GM21526 (cell line): ENCODE measurements around the gene L3MBTL3.

Source experiments
- ATAC-seq: cut with Tn5 transposase; IDR thresholded peaks from one replicate; pipeline ENCODE4 v1.9.1; 2021; ENCODE audit warnings: moderate library complexity; ENCODE audit not compliant: unreplicated experiment, low FRiP score

Gene L3MBTL3

DNA sequence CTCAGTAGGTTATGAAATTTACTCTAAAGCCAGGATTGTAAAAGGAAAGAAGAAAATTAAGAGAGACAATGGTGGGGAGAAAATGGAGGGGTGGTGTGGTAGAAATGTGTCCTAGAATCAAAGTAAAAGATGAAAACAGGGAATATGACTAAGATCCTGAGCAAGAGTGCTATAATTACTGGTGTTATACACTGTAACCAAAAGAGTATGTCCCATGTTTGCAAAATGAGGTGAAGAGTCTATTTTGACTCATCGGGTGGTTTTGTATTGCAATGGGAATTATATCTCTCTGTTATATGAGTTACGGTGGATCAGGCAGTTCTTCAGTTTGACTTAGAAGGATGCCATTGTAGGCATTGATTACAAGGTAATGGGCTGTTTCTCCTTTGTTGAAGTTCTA is 8.5 kb downstream of the L3MBTL3 start:
- no peak for ATAC-seq

DNA sequence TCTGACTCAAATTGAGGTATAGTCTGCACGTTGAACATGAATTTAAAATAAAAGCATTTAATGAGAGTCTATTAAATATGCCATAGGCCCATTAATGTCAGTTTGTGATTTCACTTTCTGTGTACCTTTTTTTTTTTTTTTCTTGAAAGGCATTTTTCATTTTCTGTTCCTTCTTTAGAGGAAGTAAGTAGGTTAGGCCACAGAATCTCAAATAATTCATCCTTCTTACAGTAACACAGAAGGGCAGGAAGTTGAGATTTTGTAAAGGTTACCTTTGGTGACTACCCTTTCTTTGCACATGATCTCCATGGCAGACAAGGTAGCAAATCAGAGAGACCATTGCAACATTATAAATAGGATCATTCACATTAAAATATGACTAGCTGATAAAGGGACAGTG is 9.6 kb downstream of the L3MBTL3 start:
- peak; percentile 88 for ATAC-seq

DNA sequence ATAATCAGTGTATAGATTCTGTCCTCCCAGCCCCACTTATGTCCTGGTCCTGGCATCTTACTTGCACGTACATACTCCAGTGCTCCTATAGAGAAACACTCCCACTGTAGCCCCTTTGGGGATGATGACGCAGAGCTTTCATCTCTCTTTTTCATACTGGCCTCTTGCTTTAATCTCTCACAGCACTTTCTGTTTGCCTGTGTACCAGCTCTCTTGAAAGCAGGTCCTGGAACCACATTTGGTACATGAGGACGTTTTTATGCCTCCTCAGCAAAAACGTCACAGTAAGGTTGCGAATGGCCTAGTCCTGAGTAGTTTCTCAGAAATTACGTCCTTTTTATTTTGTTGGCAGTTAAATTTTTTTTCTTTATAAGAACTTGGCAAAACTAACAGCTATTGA is 10.8 kb downstream of the L3MBTL3 start:
- ATAC-seq = no peak

DNA sequence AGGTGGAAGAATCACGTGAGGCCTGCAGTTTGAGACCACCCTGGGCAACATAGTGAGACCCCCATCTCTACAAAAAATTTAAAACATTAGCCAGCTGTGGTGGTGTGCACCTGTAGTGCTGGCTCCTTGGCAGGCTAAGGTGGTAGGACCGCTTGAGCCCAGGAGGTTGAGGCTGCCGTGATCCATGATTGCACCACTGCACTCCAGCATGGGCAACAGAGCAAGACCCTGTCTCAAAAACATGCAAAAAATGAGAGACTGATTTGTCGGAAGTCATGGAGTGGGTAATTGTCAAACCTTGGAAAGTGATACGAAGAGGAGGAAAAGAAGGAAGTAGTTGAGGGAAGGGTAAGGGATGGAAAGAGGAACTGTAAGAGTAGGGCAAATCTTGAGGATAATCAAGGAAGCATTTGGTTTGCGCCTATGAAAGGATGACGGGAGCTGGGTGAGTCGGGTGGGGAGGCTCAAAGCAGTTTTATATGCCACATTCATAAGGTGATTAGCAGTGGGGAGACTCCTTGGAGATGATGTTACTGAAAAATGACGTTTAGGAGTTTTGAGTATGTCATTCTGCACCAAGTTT is 14.5 kb downstream of the L3MBTL3 start:
- ATAC-seq = no peak

DNA sequence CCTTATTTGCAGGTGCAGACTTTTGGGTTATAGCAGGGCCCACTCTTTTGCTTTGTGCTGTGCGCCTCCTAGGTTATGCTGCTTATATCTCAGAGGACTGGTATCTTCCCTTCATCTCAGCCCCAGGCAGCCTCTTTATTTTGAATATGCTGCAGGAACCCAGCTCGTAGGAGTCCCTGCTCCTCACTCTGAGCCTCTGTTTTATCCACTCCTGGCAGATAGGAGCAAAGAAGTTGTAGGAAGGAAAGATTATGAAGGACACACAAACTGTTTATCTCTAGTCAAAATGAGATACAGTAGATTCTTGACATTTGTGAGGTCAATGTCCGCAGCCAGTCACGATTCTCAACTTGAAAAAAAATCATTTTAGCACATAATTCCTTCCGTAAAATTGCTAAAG is 15.6 kb downstream of the L3MBTL3 start:
- ATAC-seq = no peak

DNA sequence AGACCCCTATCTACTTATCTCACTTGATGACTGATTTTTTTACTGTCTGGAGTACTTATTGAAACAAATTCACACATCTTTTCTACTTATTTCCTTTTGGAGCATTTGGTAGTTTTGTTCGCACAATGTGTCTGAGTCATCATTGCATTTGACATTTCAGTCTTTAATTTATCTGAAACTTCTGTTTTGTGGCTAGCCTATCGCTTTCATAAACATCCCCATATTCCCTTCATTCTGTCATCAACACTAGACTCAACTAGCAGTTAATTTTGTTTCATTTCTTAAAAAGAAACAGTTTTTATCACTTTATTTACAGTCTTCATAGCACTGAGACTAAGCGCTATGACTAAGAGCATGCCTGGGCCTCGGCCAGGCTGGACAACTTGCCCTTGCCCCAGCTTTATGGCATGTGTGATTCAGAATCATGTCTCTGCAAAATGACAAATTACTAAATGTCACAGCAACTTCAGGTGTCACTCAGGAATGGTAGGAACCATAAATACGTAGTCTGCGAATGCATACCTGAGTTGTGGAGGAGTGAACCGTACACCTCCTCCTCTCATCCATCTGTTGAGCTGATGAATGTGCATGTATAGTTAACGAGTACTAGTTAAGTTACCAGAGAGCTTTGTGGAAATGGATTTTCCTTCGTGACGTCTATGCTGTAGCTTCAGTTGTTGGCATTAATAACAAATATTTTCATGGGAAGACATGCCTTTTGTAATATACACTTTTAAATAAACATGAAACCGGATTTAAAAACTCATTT is 16.2 kb downstream of the L3MBTL3 start:
- no peak for ATAC-seq

DNA sequence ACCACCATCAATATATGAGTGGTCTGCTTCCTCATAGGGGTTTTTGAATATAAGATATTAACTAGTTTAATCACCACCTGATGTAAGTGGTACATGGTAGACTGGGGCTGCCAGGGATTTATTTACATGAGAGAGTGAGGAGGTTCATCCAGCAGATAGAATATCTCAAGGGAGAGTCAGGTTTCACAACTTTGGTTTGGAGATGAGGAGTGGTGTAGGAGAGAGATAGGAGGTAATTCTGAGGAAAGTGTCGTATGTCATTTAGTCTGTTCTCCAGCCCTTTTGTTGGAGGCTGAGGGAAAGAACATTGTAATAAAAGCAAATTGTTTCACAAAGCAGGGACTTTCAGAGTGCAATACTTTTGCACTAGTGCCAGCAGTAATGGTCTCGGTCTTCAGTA is 16.8 kb downstream of the L3MBTL3 start:
- ATAC-seq = no peak

DNA sequence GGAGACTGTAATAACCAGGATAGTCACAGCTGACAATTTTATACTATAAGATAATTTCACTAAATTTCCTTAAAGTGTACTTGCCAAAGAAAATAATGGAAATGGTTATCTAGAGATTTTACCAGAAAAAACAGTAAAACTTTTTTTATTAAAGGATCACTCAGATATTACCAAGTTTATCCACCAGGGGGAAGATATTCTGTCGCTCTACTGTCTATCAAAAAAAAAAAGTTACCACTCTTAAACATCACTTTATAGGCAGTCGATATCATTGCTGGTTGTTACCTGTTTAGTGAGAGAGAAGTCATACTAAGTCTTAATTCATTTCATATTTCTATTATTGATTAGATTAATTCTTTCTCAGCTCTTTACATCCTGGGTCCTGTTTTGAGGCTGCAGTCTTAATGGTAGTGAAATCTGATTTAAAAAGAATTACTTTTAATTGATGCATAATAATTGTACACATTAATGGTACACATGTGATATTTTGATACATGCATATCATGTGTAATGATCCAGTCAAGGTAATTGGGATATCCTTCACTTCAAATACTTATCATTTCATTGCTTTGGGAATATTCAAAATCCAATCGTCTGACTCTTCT is 18.9 kb downstream of the L3MBTL3 start:
- ATAC-seq = peak; percentile 48

DNA sequence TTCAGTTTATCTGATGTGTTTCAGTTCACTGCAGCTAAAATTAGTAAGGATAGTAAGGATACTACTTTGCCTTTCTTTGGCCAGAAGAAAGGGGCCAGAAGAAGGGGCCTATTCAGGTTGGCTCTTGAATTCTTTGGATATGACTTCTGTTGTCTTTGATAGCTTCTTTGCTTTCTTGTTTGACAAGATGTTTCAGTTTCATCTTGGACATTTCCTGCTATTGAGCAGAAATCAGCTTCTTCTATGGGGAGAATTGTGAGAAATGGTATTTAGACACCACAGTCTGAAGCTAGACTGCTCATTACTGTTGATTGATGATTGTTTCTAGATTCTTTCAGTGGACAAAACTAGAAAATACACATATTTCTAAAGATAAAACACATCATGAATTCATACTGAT is 23.2 kb downstream of the L3MBTL3 start:
- no peak for ATAC-seq

DNA sequence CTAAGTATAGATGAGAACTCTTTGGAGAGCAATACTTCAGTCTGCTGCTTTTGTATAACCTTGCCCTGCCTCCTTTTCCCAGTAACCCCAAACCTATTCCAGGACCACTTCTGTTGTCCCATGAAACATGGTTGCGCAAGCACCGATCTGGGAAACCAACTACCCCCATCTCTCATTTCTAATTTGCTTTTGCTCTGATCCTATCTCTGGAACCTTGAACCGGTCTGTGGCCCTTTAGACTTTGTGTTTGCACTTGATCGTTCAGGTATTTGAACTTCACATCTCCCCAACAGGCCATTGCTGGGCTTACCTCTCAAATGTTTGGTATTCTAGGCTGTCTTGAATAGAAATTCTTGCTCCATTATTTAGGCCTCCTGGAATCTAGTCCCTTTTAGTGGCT is 25.0 kb downstream of the L3MBTL3 start:
- no peak for ATAC-seq

DNA sequence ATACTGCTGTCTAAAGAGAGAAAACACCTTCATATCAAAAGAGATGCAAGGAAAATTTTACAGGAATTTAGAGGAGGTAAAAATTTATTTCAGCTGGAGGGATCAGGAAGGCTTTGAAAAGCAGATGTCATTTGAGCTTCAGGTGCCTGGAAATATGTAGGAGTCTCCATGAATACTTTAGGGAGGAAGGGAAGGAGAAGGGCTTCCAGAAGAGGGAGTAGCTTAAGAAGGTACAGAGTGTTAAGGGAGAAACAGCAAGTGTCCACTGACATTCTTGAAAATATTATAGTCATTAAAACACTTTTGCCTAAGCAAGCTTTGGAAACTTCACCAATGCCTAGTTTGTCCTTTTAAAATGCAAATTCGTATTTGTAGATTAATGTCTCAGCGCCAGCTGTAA is 27.2 kb downstream of the L3MBTL3 start:
- no peak for ATAC-seq

DNA sequence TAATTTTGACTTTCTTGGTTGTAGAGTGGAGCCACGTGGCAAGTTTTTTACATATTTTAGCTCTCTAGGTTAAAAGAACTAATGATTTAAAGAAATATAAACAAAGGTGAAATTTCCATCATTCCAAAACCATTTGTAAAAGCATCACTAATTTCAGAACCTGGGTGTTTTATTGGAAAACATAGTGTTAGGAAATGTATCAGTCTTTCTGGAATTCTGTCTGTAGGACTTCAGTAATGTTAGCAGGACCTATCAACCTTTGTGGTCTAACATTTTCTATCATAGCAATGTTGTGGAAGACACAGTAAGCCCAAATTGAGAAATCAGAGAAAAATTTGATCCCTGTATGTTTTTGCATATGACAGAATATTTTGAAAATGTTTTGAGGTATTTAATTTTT is 28.3 kb downstream of the L3MBTL3 start:
- no peak for ATAC-seq

DNA sequence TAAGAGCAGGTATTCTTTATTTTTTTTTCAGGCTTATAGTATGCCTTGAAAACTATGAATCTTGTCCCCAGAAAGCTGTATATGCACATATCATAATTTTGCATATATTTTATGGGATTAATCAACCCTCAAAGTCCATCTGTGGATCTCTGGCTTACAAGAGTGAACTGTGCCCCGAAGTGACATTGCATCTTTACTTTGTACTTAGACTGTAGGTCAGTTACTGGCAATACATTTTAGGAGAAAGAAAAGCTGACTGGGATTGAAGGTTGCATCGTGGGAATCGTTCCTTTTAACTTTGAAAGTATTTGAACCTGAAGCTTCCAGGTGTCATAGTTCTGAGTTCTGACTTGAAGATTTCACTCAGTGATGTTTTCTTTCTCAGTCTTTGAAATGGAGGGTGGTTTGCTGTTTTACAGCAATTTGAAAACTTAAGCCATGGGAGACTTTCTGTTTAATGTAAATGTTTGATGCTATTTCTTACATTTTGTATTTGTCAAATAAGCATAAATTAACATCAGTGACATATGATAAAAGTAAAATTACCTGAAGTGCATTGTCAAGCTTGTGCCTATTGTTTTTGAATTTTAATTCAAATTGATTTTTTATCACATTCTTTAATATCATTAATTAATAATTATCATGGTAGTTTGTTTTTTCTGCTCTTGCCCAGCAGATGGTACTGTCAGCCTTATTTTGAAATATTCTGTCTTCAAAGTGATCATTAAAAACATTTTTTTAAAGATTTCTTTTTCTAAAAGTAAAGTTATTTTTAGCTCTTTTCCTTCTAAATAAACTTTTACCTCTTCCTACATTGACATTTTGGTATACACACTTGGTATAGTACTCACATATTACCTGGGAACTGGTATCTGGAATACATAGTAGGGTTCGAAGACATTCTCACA is 29.0 kb downstream of the L3MBTL3 start:
- no peak for ATAC-seq

DNA sequence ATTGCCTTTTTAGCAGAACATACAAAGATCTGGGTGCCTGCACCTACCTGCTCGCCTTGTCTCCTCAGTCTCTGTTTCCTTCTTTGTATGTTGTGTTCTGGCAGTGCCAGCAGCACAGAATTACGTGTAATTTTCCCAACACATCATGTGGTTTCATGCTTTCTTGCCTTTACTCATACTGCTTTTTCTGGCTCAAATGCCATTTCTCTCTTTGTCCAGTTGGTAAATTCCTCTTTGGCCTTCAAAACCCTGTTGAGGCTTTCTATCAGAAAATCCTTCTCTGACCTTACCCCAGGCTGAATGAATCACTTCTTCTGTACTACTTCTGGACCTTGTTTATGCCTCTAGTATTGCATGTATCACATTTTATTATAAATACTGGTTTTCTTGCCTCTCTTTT is 31.8 kb downstream of the L3MBTL3 start:
- no peak for ATAC-seq

DNA sequence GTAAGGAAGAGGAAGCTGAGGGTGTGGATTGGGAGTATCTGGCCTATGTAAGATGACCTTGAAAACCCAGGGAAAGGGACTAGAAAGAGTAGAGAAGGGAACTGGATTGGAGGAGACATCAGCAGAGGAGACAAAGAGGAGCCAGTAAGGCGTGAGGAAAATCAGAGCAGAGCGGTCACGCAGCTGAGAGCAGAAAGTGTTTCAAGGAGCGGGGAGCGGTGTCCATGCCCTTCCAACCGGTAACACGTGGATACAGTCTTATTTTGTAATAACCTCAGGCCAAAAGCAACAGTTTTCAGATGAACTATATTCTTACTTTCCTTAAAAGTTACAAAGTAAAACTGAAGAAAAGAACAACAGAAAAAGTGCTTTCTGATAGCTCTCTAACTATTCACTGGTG is 36.3 kb downstream of the L3MBTL3 start:
- no peak for ATAC-seq

DNA sequence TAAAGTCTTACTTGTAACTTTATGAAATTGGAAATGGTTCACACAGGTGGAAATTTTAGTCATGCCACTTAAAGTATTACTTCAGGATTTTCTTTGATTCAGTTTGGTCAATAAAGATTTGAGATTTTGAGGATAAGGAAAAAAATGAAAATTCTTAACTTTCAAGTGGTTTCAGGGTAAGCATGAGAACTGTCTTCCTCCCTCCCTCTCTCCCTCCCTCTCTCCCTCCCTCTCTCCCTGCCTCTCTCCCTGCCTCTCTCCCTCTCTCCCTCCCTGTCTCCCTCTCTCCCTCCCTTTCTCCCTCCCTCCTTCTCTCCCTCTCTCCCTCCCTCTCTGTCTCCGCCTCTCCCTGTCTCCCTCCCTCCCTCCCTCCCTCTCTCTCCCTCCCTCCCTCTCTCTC is 36.9 kb downstream of the L3MBTL3 start:
- no peak for ATAC-seq

DNA sequence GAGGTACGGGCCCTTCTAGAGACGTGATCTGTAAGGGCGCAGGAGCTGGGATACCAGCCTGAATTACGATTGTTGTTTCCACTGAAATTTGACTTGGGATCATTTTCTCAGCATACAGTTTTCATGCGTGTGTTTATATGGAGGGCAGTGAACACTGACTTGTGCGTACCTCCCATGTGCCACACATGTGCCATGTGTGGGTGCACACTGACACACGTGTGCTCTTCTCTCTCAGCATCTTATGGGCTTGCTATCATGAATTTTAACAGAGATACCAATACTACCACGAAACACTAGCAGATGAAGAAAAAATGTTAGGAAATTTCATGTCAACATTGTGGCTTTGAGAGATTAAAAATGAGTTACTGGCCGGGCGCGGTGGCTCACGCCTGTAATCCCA is 39.1 kb downstream of the L3MBTL3 start:
- no peak for ATAC-seq

DNA sequence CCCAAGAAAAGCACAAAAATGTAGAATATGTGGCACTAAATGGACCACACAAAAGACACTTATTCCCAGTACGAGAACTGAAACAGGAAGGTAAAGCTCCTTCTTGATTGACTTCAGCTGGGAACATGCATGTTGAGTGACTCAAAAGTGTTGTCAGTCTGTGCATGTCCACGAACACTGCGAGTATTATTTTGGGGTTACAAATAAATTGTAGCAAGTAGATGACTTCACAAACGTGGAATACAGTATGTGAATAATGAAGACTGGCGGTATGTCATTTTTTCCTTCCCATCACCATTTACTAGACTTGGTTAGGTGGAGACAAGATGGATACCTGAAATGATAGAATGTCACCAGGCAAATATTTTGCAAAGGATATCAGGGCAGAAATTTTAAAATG is 45.4 kb downstream of the L3MBTL3 start:
- no peak for ATAC-seq

DNA sequence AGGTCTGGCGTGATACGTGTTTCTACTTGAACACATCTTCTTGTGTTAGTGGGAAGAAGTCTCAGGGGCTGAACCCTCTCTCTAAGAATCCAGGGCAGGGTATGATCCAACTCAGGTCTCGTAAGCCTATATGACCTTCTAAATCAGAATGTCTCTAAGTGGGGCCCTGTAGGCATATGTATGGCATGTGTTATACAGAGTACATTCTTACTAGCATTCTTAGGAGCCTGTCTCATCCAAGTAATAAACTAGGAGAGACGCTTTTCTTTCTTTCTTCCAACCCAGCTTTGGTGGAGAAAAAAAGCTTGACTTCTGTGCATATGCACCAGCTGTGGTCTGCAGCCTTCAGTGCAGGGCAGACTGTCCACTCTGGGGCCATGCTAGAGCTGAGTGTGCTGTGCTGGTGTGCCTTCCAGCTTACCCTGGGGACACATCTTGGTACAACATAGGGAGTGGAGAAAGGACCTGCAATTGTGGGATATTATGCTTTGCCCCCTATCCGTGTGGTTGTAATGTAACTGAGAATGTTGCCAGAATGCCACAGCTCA is 47.3 kb downstream of the L3MBTL3 start:
- no peak for ATAC-seq

DNA sequence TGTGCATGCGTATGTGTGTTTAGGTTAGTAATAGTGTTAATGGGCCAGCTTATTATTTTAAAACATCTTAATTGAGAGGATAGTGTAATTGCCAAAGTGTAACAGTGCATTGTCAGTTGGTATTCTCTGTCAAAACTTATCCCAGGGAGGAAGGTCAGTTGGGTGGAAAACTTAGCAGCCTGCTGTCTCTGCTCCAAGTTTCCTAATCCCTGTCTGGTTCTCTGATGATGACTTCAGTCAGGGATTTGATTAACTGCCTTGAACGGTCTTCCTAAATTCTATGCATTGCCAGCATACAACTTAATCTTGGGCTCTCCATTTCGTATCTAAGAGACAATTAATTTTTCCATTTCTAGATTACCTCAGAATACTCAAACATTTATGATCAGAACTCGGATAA is 51.1 kb downstream of the L3MBTL3 start:
- no peak for ATAC-seq

DNA sequence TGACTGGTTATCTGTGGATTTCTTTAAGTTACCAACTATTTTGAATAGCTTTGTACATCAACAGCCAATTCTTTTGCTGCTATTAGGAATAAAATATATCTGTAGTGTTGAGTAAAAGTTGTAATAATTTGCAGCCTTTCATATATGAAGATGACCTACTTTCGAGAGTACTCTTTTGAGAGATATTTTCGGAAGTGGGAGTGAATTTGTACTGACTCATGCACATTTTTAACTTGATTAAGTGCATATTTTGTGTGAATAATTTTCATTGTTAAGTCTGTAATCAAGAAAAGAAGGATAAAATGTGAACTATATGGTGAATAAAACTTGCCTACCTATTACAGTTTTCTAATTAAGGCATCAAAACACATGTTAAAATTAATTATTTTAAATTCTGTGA is 51.9 kb downstream of the L3MBTL3 start:
- no peak for ATAC-seq
